CD1c-positive myeloid dendritic cell (primary cell): Measurements from ENCODE around the gene SPATA1.
"Not testable (repeated sequence)": the region's sequence is repeated elsewhere in the genome, so short reads cannot be mapped to it uniquely, and the experiment has no call there.

Experiments used
- DNase-seq: peaks from one replicate; pipeline ENCODE4 v3.0.0-alpha.2; 2016; ENCODE audit errors: extremely low spot score

Gene SPATA1

DNA sequence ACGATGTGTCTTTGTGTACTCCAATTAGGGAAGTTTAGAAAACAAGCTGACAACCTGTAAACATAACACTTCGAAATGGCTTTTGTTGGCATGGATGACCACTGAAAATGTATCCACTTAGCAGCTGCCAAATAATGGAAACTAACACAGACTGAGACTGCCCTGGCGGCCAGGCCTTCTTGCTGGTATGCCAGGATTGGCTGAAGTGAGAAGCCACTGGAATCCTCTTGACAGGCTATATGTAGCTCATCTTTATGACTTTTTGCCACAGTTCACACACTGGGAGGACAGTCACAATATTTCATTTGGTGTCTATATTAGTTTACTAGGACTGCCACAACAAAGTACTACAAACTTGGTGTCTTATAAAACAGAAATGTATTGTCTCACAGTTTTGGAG lies 80.9 kb downstream of the SPATA1 start:
- no peak for DNase-seq

DNA sequence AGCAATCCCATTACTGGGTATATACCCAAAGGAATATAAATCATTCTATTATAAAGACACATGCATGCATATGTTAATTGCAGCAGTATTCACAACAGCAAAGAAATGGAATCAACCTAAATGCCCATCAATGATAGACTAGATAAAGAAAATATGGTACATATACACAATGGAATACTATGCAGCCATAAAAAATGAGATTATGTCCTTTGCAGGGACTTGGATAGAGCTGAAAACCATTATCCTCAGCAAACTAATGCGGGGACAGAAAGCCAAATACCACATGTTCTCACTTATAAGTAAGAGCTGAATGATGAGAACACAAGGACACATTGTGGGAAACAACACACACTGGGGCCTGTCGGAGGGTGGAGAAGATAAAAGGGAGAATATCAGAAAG lies 88.8 kb downstream of the SPATA1 start:
- not testable (repeated sequence) for DNase-seq

DNA sequence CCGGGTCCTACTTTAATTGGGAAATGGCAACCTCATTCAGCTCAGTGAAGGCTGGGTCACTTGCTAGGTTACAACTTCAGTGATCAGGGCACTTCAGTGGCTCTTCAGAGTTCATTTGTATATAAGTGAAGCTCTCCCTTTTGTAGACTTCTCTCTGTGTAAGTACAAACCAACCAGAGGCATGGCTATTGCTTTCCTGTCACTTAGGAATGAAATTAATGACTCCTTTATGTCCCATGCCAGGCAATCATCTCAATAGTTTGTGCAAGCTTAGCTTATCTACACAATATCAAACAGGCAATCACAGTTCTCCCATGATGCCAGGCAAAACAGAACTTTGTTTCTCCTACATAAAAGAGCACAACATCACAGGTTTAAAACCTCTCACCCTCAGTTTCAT lies 90.8 kb downstream of the SPATA1 start:
- DNase-seq, result no peak

DNA sequence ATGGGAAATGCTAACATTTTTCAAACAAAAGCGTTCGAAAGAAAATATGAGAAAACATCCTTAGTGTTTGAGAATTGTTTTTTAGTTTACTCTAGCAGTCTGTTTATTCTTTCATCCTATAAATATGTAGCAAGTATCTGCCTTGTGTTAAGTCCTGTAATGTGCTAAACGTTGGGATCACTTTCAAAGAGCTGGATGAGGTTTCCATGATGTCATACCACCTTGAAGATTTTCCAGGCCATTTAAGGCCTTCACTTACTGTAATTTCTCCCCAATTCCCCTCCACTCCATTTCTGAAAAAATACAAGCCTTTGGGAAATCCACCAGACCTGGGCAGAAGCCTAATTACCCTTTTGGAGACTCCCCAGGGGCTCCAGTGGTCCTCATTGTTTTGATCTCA lies 92.2 kb downstream of the SPATA1 start:
- no peak for DNase-seq

DNA sequence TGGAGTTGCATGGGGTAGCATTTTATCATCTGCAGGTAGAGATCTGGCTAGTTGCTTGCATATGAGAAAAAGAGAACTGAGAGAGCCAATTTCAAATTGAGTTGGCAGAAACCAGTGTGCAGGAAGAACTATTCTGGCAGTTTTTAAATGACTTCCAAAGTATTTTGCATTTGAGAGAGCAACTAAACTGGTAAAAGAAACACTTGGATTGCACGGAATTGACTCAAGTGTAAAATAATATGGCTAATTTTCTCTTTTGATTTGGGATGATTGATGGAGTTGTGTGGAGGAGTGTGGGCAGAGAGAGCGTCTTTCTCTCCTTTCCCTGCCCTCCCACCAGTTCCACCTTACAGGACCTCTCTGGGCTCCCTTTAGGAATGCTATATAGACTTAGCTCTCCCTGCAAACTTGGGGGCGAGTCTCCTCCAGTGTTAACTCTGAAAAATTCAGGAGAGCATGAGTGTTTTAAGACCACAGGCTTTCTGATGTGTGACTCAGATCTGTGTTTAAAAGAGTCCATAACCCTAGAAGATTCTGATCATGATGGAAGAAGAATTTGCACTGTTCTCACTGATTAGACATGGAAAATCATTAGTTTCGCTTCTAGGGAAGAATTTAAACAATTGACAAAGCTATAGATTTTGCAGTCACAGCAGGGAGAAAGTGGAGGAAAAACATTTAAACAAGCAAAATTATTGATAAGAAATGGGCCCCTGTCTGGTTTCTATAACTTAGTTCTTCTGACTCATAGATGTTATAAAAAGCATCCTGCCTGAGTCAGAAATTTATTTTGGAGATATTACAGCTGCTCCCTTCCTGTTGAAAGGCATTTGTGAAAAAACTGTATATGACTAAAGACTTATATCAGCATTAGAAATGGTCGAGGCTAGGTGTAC lies 92.9 kb downstream of the SPATA1 start:
- DNase-seq, result peak; percentile 13

DNA sequence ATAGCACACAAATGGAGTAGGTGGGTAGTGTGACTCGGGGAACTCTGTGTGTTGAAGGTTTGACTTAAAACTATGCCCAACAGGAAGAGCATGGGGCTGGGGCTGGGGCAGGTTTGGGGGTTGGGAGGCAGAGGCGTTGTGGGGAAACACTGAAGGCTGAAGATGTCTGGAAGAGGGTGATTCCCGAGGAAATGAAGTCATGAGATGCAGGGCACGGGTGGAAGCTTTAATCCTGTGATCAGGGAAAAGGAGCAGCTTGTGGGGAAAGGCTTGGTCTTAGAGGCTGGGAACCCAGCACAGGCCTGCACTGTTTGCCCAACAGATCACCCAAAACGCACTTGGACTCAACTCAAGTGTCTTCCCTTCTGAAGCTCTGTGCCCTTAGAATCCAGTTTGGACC lies 94.6 kb downstream of the SPATA1 start:
- no peak for DNase-seq

DNA sequence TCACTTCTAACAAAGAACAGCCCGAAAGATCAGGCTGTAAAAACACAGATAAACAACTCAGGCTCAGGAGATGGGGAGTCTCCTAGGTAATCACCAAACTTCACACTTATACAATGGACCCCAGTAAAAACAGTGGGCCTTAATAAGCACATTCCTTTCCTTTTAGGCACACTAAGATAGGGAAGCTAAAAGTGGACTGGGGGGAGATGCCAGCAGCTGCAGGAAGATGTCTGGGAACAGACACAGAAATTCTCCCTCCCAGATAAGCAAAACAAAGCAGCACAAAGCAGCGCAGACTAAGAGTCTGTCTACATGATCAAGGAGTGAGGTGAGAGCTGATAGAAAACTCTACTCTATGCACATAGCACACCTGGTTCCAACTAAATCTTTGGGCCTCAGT lies 97.0 kb downstream of the SPATA1 start:
- DNase-seq, result no peak

DNA sequence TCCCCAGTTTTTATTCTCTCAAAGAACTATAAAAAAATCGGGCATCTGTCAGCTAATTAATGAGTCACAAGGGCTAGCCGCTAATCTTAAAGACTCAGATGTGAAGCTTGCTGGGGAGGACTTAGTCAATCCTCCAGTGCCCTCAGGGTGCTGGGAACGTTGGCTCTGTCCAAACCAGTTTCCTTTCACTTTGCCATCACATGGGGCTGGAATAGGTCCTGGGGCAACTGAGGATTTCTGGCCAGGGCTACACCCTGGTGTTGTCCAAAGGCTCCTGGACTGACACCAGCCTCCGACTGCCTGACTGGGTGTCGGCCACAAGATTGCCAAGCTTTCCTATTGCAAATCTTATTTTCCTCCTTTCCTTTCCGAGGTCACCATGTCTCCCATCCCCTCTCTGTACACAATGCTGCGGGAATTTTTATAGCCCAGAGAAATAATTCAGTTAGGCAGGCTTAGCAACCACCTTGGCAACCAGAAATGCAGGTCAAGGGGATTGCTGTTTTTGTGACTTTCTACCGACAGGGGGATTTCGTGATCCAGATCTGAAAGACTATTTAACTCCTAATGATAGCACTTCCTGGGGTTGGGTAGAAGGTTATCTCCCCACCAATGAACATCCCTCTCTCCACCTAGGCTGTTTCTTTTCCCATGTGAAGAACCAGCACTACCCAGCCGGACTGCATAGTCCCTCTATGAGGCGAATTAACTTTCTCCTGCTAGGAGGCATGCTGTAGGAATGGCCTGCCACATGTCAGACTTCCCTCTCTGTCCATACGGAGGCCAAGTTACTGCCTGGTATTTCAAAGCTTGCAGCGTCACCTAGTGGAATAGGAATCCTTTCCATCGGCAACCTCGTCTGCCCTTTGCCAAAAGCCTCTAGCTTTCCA lies 98.0 kb downstream of the SPATA1 start:
- DNase-seq, result no peak

DNA sequence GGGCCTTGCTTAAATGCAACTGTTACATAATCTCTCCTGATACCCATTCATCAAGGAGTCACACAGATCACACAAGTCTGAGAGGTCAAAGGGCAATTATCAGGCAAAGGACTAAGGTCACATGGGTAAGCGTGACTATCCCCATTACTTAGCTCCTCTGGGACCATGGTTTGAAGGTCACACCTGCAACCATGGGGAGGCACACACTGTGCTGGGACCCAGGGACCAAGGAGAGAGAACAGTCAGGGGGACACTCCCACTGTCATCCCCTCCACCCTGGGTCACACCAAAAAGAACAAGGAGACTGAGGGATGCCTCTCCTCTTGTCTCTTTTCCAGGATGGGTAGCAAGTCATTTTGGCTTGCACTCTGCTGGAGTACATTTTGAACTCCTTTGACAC lies 99.0 kb downstream of the SPATA1 start:
- no peak for DNase-seq

DNA sequence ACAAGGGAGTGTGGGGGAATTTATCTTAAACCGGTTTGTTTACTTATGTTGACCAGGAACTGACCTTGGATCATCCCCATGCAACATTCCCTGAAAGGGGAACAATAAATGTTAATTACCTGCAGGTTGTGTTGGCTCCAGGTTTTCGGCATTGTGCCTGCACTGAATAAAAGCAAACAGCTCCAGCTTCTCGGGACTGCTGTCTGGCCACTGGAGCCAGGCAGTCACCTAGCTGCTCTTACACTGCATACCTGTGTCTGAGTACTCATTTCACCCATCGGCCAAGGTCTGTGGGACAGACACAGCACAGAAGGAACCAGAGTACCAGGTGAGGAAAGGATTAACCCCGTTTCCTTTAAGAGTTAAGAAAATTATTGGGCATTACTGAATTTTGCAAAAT lies 100.8 kb downstream of the SPATA1 start:
- DNase-seq, result no peak

DNA sequence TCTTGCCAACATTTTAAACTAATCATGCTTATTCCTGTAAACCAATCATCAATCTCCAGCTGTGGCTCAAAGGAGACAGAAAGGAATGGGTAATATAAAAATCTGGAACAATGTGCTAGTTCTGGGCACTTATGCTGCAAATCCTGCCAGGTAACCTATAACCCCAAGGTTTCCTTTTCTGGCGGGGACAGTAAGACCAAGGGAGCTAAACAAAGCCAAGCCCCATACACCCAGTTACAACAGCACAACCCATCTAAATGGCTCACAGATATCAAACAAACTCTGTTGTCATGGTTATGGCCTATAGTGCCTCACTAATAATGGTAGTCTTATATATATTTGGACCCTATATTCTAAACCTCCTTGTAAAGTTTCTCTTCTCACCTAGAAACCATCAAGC lies 104.9 kb downstream of the SPATA1 start:
- no peak for DNase-seq

DNA sequence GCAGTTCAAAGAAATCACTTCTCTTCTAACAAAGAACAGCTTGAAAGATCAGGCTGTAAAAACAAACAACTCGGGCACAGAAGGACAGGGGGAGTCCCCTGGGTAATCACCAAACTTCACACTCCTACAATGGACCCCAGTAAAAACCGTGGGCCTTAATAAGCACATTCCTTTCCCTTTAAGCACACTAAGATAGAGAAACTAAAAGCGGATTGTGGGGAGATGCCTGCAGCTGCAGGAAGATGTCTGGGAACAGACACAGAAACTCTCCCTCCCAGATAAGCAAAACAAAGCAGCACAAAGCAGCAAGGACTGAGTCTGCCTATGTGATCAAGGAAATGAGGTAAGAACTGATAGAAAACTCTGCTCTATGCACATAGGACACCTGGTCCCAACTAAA lies 105.6 kb downstream of the SPATA1 start:
- DNase-seq, result no peak

DNA sequence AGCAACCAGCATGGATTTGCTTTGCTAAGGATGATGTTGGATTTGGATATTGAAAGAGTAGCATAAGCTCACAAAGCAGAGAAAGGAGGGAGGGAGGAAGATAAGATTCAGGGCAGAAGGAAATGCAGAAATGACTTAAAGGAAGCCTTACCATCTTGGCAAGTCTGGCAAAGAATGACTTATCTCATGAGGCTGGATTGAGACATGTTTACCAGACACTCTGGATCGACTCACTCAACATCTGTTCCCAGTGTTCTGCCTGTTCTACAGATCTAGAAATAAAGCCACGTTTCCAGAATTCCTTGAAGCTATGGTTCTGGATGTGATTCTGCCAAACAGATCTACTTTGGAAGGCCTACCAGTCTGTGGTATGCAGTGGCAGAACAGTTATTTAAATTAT lies 106.8 kb downstream of the SPATA1 start:
- DNase-seq, result no peak

DNA sequence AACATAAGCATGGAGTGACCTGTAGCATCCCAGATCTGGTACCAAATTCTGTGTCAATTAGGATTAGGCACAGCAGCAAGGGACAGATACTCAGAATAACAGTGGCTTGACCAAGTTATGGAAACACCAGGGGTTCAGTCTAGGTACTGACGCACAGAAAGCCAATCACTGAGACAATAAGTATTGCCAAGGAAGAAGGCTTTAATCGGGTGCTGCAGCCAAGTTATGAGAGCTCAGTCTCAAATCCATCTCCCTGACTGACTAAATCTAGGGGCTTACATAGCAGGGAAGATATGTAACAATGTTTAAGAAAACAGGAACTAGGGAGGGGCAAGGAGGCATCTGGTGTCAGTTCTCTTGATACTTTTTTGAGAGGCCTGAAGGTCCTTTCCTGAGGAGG lies 107.7 kb downstream of the SPATA1 start:
- DNase-seq, result no peak

DNA sequence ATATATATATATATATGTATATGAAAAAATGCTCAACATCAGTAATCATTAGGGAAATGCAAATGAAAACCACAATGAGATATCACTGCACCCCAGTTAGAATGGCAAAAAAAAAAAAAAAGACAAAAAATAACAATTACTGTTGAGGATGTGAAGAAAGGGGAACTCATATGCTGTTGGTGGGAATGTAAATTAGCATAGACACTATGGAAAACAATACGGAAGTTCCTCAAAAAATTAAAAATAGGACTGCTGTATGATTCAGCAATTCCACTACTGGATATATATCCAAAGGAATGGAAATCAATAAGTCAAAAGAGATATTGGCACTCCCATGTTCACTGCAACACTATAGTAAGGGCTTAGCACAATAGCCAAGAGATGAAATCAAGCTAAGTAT lies 109.6 kb downstream of the SPATA1 start:
- DNase-seq, result peak; percentile 51
